ENCODE measurements around the gene DPY19L2.
A peak's percentile ranks its signal among the peaks of the same experiment; 100 is the strongest.
"Not testable (repeated sequence)": the region's sequence is repeated elsewhere in the genome, so short reads cannot be mapped to it uniquely, and the experiment has no call there.

The DPY19L2 gene

DNA sequence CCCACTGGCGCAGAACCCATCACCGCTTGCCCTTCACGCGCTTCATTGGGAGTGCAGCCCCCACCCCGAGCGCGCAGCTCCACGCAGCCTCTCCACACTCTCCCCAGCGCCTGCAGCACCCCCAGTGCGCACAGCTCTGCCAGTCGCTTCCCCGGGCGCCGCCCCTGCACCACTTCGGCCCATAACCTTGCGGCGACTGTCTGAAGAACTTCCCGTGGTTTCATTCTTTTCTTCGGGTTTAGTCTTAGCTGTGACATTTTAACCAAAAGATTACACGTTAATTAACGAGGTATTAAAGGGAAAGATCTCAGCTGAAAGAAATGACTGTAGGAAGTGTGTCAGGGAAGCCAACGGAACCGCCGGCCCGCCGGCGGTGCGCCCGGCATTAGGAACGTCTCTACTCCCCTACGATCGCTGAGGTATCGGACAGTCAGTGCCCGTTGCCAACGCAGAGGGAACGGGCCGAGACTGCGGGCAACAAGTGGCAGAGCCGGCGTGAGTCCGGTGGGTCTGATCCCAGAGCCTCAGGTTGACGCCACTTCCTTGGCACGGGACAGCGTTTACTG lies 590 bp upstream of the DPY19L2 start:
- H3K79me2 ChIP-seq (ENCODE audit: control insufficient read depth, low read length); H3F3A ChIP-seq (ENCODE audit: control insufficient read depth, insufficient read depth); H3K4me1 ChIP-seq (ENCODE audit: control insufficient read depth, low read length); H3K9me3 ChIP-seq (ENCODE audit: control insufficient read depth, insufficient read depth, low read length); H3K9me2 ChIP-seq (replicated peaks; ENCODE audit: control insufficient read depth, low read length); H3K27ac ChIP-seq (ENCODE audit: low read depth, low read length); H4K20me1 ChIP-seq (ENCODE audit: control insufficient read depth, insufficient read depth, low read depth, low read length); H3K36me3 ChIP-seq (ENCODE audit: control insufficient read depth, low read length): not testable (repeated sequence)
- Histone ChIP-seq H3K4me2 (ENCODE audit: low read length) (peak overlapping the region; percentile 8), H3K4me3 (ENCODE audit: low read length) (peak overlapping the region; percentile 2; the same call in 1 of the 2 replicates), H3K27me3 (ENCODE audit: control insufficient read depth, low read length) (peaks cover 12% of the 10 kb centered on the region)
- peak; percentile 56; the same call in 1 of the 2 replicates for TF ChIP-seq EZH2phosphoT487 (IDR thresholded peaks at IDR 0.05; ENCODE audit: borderline replicate concordance, low read length)

GRCh38 chr12:63663005-63663404 lies 5.3 kb downstream of the DPY19L2 start:
- H3F3A ChIP-seq (ENCODE audit: control insufficient read depth, insufficient read depth); H3K9me3 ChIP-seq (ENCODE audit: control insufficient read depth, insufficient read depth, low read length); H3K9me2 ChIP-seq (replicated peaks; ENCODE audit: control insufficient read depth, low read length); H3K4me2 ChIP-seq (ENCODE audit: low read length); H3K4me1 ChIP-seq (ENCODE audit: control insufficient read depth, low read length); H3K36me3 ChIP-seq (ENCODE audit: control insufficient read depth, low read length); H3K27ac ChIP-seq (ENCODE audit: low read depth, low read length); H3K27me3 ChIP-seq (ENCODE audit: control insufficient read depth, low read length); H3K79me2 ChIP-seq (ENCODE audit: control insufficient read depth, low read length); H3K4me3 ChIP-seq (ENCODE audit: low read length); H4K20me1 ChIP-seq (ENCODE audit: control insufficient read depth, insufficient read depth, low read depth, low read length): not testable (repeated sequence)

DNA sequence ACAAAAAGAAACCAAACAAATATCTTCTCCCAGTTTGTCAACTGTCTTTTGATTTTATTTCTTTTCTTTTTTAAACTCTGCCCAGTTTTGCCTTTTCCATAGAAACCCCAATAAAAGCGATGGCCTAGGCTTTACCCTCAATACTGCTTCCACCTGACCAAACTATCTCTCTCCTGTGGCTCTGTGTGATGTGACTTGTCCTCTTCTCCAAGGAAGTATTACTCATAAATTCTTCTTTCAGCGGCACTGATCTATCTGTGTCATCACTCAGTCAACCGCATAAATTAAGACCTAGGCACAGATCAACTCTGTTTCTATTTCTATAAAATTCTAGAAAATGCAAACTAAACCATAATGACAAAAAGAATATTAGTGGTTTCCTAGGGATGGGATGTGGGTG lies 9.8 kb downstream of the DPY19L2 start:
- H3K27ac ChIP-seq (ENCODE audit: low read depth, low read length); H3K4me3 ChIP-seq (ENCODE audit: low read length); H3K79me2 ChIP-seq (ENCODE audit: control insufficient read depth, low read length); H3K9me2 ChIP-seq (replicated peaks; ENCODE audit: control insufficient read depth, low read length); H4K20me1 ChIP-seq (ENCODE audit: control insufficient read depth, insufficient read depth, low read depth, low read length); H3K4me1 ChIP-seq (ENCODE audit: control insufficient read depth, low read length); H3K27me3 ChIP-seq (ENCODE audit: control insufficient read depth, low read length); H3K9me3 ChIP-seq (ENCODE audit: control insufficient read depth, insufficient read depth, low read length); H3F3A ChIP-seq (ENCODE audit: control insufficient read depth, insufficient read depth); H3K36me3 ChIP-seq (ENCODE audit: control insufficient read depth, low read length); H3K4me2 ChIP-seq (ENCODE audit: low read length): not testable (repeated sequence)

DNA sequence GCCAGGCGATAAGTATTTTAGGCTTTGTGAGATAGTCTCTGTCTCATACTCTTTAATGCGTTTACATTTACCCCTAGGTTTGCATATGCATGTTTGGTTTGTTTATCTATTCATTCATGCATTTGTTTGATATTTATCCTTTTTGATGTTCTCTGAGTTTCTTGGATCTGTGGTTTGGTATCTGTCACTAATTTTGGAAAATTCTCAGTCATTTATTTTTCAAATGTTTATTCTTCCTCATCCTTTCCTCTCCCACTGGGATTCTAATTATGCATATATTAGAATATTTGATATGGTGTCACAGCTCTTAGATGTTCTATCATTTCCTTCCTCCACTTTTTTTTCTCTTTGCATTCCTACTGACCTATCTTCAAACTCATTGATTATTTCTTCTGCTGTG lies 11.9 kb downstream of the DPY19L2 start:
- not testable (repeated sequence) for H3K27me3 ChIP-seq (ENCODE audit: control insufficient read depth, low read length); H3F3A ChIP-seq (ENCODE audit: control insufficient read depth, insufficient read depth); H3K4me3 ChIP-seq (ENCODE audit: low read length); H3K27ac ChIP-seq (ENCODE audit: low read depth, low read length); H4K20me1 ChIP-seq (ENCODE audit: control insufficient read depth, insufficient read depth, low read depth, low read length); H3K4me1 ChIP-seq (ENCODE audit: control insufficient read depth, low read length); H3K79me2 ChIP-seq (ENCODE audit: control insufficient read depth, low read length); H3K4me2 ChIP-seq (ENCODE audit: low read length); H3K9me2 ChIP-seq (replicated peaks; ENCODE audit: control insufficient read depth, low read length); H3K36me3 ChIP-seq (ENCODE audit: control insufficient read depth, low read length); H3K9me3 ChIP-seq (ENCODE audit: control insufficient read depth, insufficient read depth, low read length)

- not testable (repeated sequence) for H3K4me2 ChIP-seq (ENCODE audit: low read length); H3K36me3 ChIP-seq (ENCODE audit: control insufficient read depth, low read length); H3K27ac ChIP-seq (ENCODE audit: low read depth, low read length); H3K9me2 ChIP-seq (replicated peaks; ENCODE audit: control insufficient read depth, low read length); H3K27me3 ChIP-seq (ENCODE audit: control insufficient read depth, low read length); H3K9me3 ChIP-seq (ENCODE audit: control insufficient read depth, insufficient read depth, low read length); H3K79me2 ChIP-seq (ENCODE audit: control insufficient read depth, low read length); H4K20me1 ChIP-seq (ENCODE audit: control insufficient read depth, insufficient read depth, low read depth, low read length); H3K4me3 ChIP-seq (ENCODE audit: low read length); H3F3A ChIP-seq (ENCODE audit: control insufficient read depth, insufficient read depth); H3K4me1 ChIP-seq (ENCODE audit: control insufficient read depth, low read length)
These were observed 12.6 kb downstream of the DPY19L2 start for GRCh38 chr12:63655543-63656257.

GRCh38 chr12:63654481-63654880 lies 13.8 kb downstream of the DPY19L2 start:
- H3F3A ChIP-seq (ENCODE audit: control insufficient read depth, insufficient read depth); H4K20me1 ChIP-seq (ENCODE audit: control insufficient read depth, insufficient read depth, low read depth, low read length); H3K27ac ChIP-seq (ENCODE audit: low read depth, low read length); H3K79me2 ChIP-seq (ENCODE audit: control insufficient read depth, low read length); H3K4me2 ChIP-seq (ENCODE audit: low read length); H3K9me2 ChIP-seq (replicated peaks; ENCODE audit: control insufficient read depth, low read length); H3K4me3 ChIP-seq (ENCODE audit: low read length); H3K36me3 ChIP-seq (ENCODE audit: control insufficient read depth, low read length); H3K27me3 ChIP-seq (ENCODE audit: control insufficient read depth, low read length); H3K9me3 ChIP-seq (ENCODE audit: control insufficient read depth, insufficient read depth, low read length); H3K4me1 ChIP-seq (ENCODE audit: control insufficient read depth, low read length): not testable (repeated sequence)

DNA sequence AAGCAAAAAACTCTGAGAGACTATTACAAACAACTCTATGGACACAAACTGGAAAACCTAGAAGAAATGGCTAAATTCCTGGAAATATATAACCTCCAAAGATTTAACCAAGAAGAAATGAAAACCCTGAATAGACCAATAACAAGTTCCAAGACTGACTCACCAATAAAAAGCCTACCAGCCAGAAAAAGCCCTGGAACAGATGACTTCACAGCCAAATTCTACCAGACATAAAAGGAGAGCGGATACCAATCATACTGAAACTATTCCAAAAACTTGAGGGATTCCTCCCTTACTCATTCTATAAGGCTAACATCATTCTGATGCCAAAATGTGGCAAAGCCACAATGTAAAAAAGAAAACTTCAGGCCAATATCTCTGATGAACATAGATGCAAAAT lies 18.8 kb downstream of the DPY19L2 start:
- not testable (repeated sequence) for H3K4me2 ChIP-seq (ENCODE audit: low read length); H3K4me3 ChIP-seq (ENCODE audit: low read length); H3K9me3 ChIP-seq (ENCODE audit: control insufficient read depth, insufficient read depth, low read length); H3K27me3 ChIP-seq (ENCODE audit: control insufficient read depth, low read length); H3K36me3 ChIP-seq (ENCODE audit: control insufficient read depth, low read length); H3F3A ChIP-seq (ENCODE audit: control insufficient read depth, insufficient read depth); H3K27ac ChIP-seq (ENCODE audit: low read depth, low read length); H3K9me2 ChIP-seq (replicated peaks; ENCODE audit: control insufficient read depth, low read length); H3K79me2 ChIP-seq (ENCODE audit: control insufficient read depth, low read length); H3K4me1 ChIP-seq (ENCODE audit: control insufficient read depth, low read length); H4K20me1 ChIP-seq (ENCODE audit: control insufficient read depth, insufficient read depth, low read depth, low read length)

DNA sequence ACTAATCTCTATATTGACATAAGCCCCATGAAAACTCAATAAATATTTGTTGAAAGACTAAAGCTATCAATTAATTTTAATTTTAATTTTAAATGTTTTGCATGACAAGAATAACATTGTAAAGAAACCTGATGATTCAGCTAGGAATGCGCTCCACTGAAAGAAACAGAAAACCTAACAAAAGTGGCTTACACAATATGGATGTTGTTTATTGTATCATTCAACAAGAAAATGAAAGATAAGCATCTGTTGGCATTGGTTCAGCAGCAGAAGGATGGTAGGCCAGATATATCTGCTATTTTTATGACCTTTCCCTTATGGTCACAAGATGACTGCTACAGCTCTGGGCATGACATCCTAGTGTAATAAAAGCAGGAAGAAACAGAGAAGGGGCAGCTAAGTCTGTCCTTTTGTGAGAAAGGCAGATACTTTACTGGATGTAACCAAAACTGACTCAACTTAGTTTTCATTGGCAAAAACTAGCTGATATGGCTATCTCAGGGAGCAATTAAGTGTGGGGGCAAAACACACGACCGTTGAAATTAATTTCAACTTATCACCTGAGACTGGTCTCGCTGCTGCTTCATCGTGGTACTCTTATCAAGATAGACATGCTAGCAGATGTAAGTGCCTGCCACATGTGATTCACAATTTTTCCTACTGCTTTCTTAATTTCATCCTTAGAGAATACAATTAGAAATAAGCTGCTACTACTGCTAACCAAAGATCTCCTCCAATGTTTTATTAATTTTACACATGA lies 24.7 kb downstream of the DPY19L2 start:
- not testable (repeated sequence) for H4K20me1 ChIP-seq (ENCODE audit: control insufficient read depth, insufficient read depth, low read depth, low read length); H3F3A ChIP-seq (ENCODE audit: control insufficient read depth, insufficient read depth); H3K79me2 ChIP-seq (ENCODE audit: control insufficient read depth, low read length); H3K9me2 ChIP-seq (replicated peaks; ENCODE audit: control insufficient read depth, low read length); H3K9me3 ChIP-seq (ENCODE audit: control insufficient read depth, insufficient read depth, low read length); H3K36me3 ChIP-seq (ENCODE audit: control insufficient read depth, low read length); H3K4me2 ChIP-seq (ENCODE audit: low read length); H3K27ac ChIP-seq (ENCODE audit: low read depth, low read length); H3K27me3 ChIP-seq (ENCODE audit: control insufficient read depth, low read length); H3K4me3 ChIP-seq (ENCODE audit: low read length); H3K4me1 ChIP-seq (ENCODE audit: control insufficient read depth, low read length)
